LoVo (cell line): Measurements from ENCODE around the gene CYP46A1.
"Not testable (repeated sequence)": the region's sequence is repeated elsewhere in the genome, so short reads cannot be mapped to it uniquely, and the experiment has no call there.

ENCODE experiments used
- DNase-seq: peaks from one replicate; pipeline ENCODE4 v3.0.0-alpha.2; 2016; ENCODE audit warnings: low spot score

The CYP46A1 gene

GRCh38 chr14:99758872-99759545 is 74.9 kb downstream of the CYP46A1 start:
- DNase-seq = no peak

DNA sequence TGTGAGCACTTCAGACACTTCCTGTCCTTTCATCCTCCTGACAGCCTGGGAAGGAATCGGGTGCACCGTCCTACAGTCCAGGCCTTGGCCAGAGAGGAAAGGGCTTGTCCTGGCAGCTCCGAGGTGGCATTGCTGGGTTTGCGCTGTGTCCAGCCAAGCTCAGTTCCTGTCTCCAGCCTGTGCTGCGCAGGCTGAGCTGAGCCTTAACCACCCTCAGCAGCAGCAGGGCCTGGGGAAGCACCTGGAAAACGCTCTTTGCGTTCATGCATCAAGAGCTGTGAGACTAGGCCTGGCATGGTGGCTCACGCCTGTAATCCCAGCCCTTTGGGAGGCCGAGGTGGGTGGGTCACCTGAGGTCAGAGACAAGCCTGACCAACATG is 75.4 kb downstream of the CYP46A1 start:
- no peak for DNase-seq

- no peak for DNase-seq
Measured at GRCh38 chr14:99760817-99761216, 76.7 kb downstream of the CYP46A1 start.

- not testable (repeated sequence) for DNase-seq
Measured at GRCh38 chr14:99762911-99763310, 78.8 kb downstream of the CYP46A1 start.

DNA sequence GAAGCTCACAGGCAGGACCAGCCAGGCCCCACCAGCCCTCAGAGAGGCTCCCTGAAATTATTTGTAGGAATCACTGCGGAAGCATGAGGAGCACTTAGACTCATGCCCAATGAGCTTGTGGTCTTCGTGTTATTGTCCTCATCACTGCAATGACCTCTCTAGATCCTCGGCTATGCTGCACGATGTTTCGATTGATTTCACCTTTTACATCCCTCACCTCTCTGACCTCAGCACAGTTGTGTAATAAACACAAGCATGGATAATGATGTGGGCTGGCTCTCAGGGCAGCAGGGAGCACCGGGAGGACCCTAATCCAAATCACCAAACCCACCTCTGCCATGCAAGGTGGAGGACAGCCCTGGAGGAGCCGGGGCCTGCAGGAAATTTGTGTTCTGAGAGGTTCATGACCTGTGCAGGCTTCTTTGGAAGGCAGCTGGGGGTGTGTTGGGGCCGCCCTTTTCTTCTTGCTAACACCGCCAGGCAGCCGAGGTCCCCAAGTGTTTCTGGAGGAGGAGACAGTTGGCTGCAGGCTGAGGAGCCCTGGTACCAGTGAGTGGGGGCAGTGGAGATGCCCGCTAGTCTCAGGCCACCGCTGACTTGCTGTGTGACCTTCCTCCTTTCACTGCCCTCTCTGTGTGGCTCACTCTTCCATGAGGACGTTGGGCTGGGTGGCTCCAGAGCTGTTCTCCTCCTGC is 79.6 kb downstream of the CYP46A1 start:
- DNase-seq = no peak

- no peak for DNase-seq
Measured at GRCh38 chr14:99764222-99764706, 80.2 kb downstream of the CYP46A1 start.

GRCh38 chr14:99768381-99768780 is 84.3 kb downstream of the CYP46A1 start:
- DNase-seq = no peak

- DNase-seq = no peak
Measured at GRCh38 chr14:99769123-99769522, 85.0 kb downstream of the CYP46A1 start.

GRCh38 chr14:99769799-99770198 is 85.7 kb downstream of the CYP46A1 start:
- DNase-seq = no peak

DNA sequence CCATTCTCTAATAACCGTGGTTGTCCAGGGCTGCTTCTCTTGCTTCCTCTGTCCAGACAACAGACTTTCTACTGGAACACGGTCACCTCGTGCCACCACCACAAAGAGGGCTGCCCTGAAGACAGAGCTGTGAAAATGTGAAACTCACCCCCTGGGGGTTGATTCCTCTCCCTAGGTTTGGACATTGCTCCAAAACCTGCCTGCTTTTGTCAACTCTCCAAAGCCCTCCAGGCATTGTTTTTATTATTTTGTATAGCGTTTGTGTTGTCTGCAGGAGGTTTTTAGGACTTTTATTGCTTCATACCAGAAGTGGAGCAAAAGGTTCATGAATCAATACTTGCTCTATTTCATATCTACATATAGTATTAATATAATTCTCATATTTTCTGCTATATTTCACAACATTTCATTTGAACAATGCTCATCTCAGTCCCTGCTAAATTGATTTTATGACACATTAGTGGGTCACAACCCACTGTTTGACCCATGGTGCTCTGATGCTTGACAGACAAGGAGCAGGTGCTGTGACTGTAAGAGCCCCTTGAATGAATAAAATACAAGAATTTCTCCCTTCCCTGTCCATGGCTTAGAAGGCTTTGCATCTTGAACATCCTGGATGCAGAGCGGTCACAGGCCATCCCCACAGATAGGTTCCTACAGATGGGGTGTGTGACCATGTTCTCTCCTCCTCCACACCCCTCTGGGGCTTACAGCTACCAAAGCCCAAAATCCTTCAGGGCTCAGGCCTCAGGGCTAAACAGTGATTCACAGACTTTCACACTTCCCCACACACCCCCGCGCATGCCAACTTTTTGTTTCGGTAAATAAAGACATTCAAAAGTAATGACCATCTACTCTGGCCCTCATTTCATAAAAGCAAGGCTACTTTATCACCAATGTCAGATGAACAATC is 88.5 kb downstream of the CYP46A1 start:
- DNase-seq = no peak

DNA sequence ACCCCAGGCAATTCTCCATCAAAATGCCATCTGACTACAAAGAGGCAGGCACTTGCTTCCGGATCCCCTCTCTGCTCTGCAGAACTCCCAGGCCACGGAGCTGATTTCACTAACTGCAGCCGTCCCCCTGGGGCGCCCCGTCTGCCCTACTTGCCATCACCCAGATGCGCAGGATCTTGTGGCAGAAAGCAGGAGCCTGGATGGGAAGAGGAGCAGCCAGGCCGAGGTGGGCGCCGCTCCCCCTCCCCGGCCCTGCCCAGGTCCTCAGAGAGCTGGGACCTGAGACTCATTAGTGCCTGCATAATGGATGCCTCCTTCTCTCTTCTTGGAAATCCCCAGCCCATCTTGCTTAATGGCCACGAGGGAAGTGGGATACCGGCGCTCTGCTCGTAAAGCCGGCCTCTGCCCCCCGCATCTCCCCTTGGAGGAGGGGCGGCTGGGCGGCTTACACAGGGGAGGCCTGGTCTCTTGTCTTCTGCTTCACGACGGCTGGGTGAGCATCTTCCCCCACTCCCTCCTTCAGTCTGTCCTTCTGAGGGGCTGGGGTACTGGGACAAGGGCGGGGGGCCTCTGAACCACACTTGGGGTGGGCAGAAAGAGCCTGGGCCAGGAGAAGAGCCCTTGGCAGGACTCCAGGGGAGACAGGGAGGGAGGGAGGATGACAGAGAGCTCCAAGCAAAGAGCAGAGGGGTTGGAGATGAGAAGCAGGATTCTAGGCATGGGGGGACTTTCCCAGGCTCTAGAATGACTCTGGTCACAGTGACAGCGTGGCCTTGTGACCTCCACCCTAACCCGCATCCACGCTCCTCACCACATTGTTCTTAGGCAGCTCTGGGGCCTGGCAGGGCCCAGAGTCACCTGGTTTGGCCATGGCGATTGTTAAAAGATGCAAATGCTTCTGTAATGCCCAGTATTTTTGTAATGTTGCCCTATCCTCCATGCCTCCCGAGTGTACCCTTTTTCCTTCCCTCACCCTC is 89.7 kb downstream of the CYP46A1 start:
- DNase-seq = no peak

GRCh38 chr14:99774556-99775307 is 90.6 kb downstream of the CYP46A1 start:
- DNase-seq = no peak

- no peak for DNase-seq
Measured at GRCh38 chr14:99775351-99775750, 91.3 kb downstream of the CYP46A1 start.
